NT2/D1 (cell line): ENCODE measurements around the gene CAMK1D.

Experiments used
- DNase-seq: peaks from one replicate; pipeline ENCODE4 v3.0.0-alpha.2; 2011; ENCODE audit warnings: low read depth, low spot score
- H3K27me3 ChIP-seq: 2 replicates; pipeline ENCODE4 v1.6.0; 2011; ENCODE audit warnings: mild to moderate bottlenecking; ENCODE audit not compliant: insufficient read length, insufficient read depth
- H3K36me3 ChIP-seq: 2 replicates; pipeline ENCODE4 v1.6.1; 2011; ENCODE audit warnings: mild to moderate bottlenecking, low read length, mixed read lengths; ENCODE audit not compliant: insufficient read depth, insufficient read length
- H3K4me1 ChIP-seq: 2 replicates; pipeline ENCODE4 v1.5.1; 2011; ENCODE audit not compliant: insufficient read depth, insufficient read length
- H3K4me3 ChIP-seq: 2 replicates; pipeline ENCODE4 v1.5.1; 2011; ENCODE audit warnings: low read depth; ENCODE audit not compliant: insufficient read length
- H3K9ac ChIP-seq: 2 replicates; pipeline ENCODE4 v1.6.0; 2011; ENCODE audit warnings: low read depth; ENCODE audit not compliant: insufficient read length
- H3K9me3 ChIP-seq: 2 replicates; pipeline ENCODE4 v1.5.1; 2011; ENCODE audit warnings: mild to moderate bottlenecking, low read length; ENCODE audit not compliant: insufficient read depth
- SUZ12 ChIP-seq: IDR thresholded peaks from 2 replicates; pipeline ENCODE4 v1.6.1; 2011; ENCODE audit not compliant: insufficient read length, insufficient read depth; ENCODE audit errors: extremely low read depth
- YY1 ChIP-seq: IDR thresholded peaks from 2 replicates; pipeline ENCODE4 v1.6.1; 2011; ENCODE audit not compliant: insufficient read length, insufficient read depth
- ZNF274 ChIP-seq: IDR thresholded peaks from 2 replicates; pipeline ENCODE4 v1.6.1; 2011; ENCODE audit warnings: mild to moderate bottlenecking, low read depth, low read length

Gene CAMK1D

GRCh38 chr10:12588091-12588860 lies 238.9 kb downstream of the CAMK1D start:
- H3K27me3 ChIP-seq, result no peaks in the 10 kb centered on the region
- TF ChIP-seq SUZ12, result no peak
- no peak for TF ChIP-seq YY1
- no peak for TF ChIP-seq ZNF274
- no peak overlapping the region for H3K4me3 ChIP-seq
- no peak for DNase-seq
- H3K4me1 ChIP-seq, result no peaks in the 10 kb centered on the region
- no peaks in the 10 kb centered on the region for H3K36me3 ChIP-seq
- H3K9me3 ChIP-seq, result no peaks in the 10 kb centered on the region
- H3K9ac ChIP-seq, result no peak overlapping the region

GRCh38 chr10:12589291-12589690 lies 239.9 kb downstream of the CAMK1D start:
- TF ChIP-seq ZNF274, result no peak
- TF ChIP-seq YY1, result no peak
- TF ChIP-seq SUZ12, result no peak
- Histone ChIP-seq H3K27me3 (no peaks in the 10 kb centered on the region), H3K9me3 (no peaks in the 10 kb centered on the region), H3K4me3 (no peak overlapping the region), H3K4me1 (no peaks in the 10 kb centered on the region), H3K36me3 (no peaks in the 10 kb centered on the region), H3K9ac (no peak overlapping the region)
- no peak for DNase-seq

- Histone ChIP-seq H3K36me3 (no peaks in the 10 kb centered on the region), H3K4me3 (no peak overlapping the region), H3K27me3 (no peaks in the 10 kb centered on the region), H3K4me1 (no peaks in the 10 kb centered on the region), H3K9ac (no peak overlapping the region), H3K9me3 (no peaks in the 10 kb centered on the region)
- no peak for TF ChIP-seq YY1
- no peak for TF ChIP-seq ZNF274
- no peak for TF ChIP-seq SUZ12
- DNase-seq, result no peak
These were observed 240.4 kb downstream of the CAMK1D start for GRCh38 chr10:12589791-12590190.

GRCh38 chr10:12590675-12591659 lies 241.6 kb downstream of the CAMK1D start:
- no peak for DNase-seq
- H3K27me3 ChIP-seq, result no peaks in the 10 kb centered on the region
- H3K4me1 ChIP-seq, result no peaks in the 10 kb centered on the region
- H3K9ac ChIP-seq, result no peak overlapping the region
- no peaks in the 10 kb centered on the region for H3K36me3 ChIP-seq
- TF ChIP-seq YY1 (no peak), SUZ12 (no peak)
- no peak overlapping the region for H3K4me3 ChIP-seq
- H3K9me3 ChIP-seq, result peaks cover 6% of the 10 kb centered on the region; the same call in 1 of the 2 replicates

GRCh38 chr10:12592967-12593366 lies 243.6 kb downstream of the CAMK1D start:
- no peak for DNase-seq
- no peak overlapping the region for H3K9ac ChIP-seq
- H3K27me3 ChIP-seq, result no peaks in the 10 kb centered on the region
- no peak overlapping the region for H3K4me3 ChIP-seq
- H3K9me3 ChIP-seq, result peaks cover 10% of the 10 kb centered on the region; the same call in 1 of the 2 replicates
- no peaks in the 10 kb centered on the region for H3K4me1 ChIP-seq
- no peak for TF ChIP-seq YY1
- TF ChIP-seq SUZ12, result no peak
- no peak for TF ChIP-seq ZNF274
- no peaks in the 10 kb centered on the region for H3K36me3 ChIP-seq

- no peaks in the 10 kb centered on the region for H3K4me1 ChIP-seq
- H3K27me3 ChIP-seq, result no peaks in the 10 kb centered on the region
- no peak overlapping the region for H3K4me3 ChIP-seq
- H3K9ac ChIP-seq, result no peak overlapping the region
- H3K36me3 ChIP-seq, result no peaks in the 10 kb centered on the region
- DNase-seq, result no peak
- no peak for TF ChIP-seq YY1
- TF ChIP-seq ZNF274, result no peak
- no peak for TF ChIP-seq SUZ12
- peaks cover 10% of the 10 kb centered on the region; the same call in 1 of the 2 replicates for H3K9me3 ChIP-seq
These were observed 245.1 kb downstream of the CAMK1D start for GRCh38 chr10:12594448-12594944.
